SU-DHL-6 (cell line): Measurements from ENCODE around the gene NCKAP5.

ENCODE experiments used
- H2AFZ ChIP-seq: fragments of 200-600 bp; sonication (generic); 2 replicates; pipeline ENCODE4 v1.6.1; 2014; ENCODE audit warnings: low read depth, mild to moderate bottlenecking, moderate library complexity, mixed read lengths, antibody characterized with exemption, low read length; ENCODE audit not compliant: severe bottlenecking
- H3F3A ChIP-seq: fragments of 200-600 bp; shearing (Covaris generic); 2 replicates; pipeline ENCODE4 v1.6.0; 2016; ENCODE audit warnings: antibody characterized with exemption, mild to moderate bottlenecking; ENCODE audit not compliant: insufficient read depth
- H3K27ac ChIP-seq: fragments of 200-600 bp; sonication (generic); 2 replicates; pipeline ENCODE4 v1.5.1; 2016; ENCODE audit warnings: low read depth, mild to moderate bottlenecking, low read length, moderate library complexity, mixed read lengths
- H3K27me3 ChIP-seq: fragments of 200-600 bp; sonication (generic), shearing (Covaris generic); 2 replicates; pipeline ENCODE4 v1.6.0; 2014; ENCODE audit warnings: mild to moderate bottlenecking, low read length
- H3K36me3 ChIP-seq: fragments of 200-600 bp; sonication (generic); 2 replicates; pipeline ENCODE4 v1.6.1; 2014; ENCODE audit warnings: mild to moderate bottlenecking, low read length, mixed read lengths
- H3K4me2 ChIP-seq: fragments of 300-600, 200-600 bp; shearing (Covaris generic), sonication (generic); 2 replicates; pipeline ENCODE4 v1.6.0; 2014; ENCODE audit warnings: low read length, low read depth, mild to moderate bottlenecking; ENCODE audit not compliant: poor library complexity, severe bottlenecking
- H3K4me3 ChIP-seq: fragments of 200-600 bp; sonication (generic); 2 replicates; pipeline ENCODE4 v1.5.1; 2014; ENCODE audit warnings: antibody characterized with exemption, low read length, mild to moderate bottlenecking, mixed read lengths; ENCODE audit not compliant: insufficient read depth, poor library complexity, severe bottlenecking
- H3K79me2 ChIP-seq: fragments of 200-600 bp; sonication (generic); 2 replicates; pipeline ENCODE4 v1.6.1; 2014; ENCODE audit warnings: mild to moderate bottlenecking, low read length, moderate library complexity; ENCODE audit not compliant: insufficient read depth
- H3K9ac ChIP-seq: fragments of 200-600 bp; sonication (generic); 2 replicates; pipeline ENCODE4 v1.7.0; 2014; ENCODE audit warnings: mild to moderate bottlenecking, low read length
- H3K9me2 ChIP-seq: fragments of 200-600 bp; sonication (generic); replicated peaks from 2 replicates; pipeline ENCODE4 v1.6.1; 2014; ENCODE audit warnings: low read length; ENCODE audit not compliant: insufficient read depth
- H3K9me3 ChIP-seq: fragments of 200-600 bp; sonication (generic); 2 replicates; pipeline ENCODE4 v1.6.1; 2014; ENCODE audit warnings: low read length, mixed read lengths; ENCODE audit not compliant: insufficient read depth
- H4K20me1 ChIP-seq: fragments of 200-600 bp; sonication (generic); 2 replicates; pipeline ENCODE4 v1.6.1; 2014; ENCODE audit warnings: low read depth, mild to moderate bottlenecking, antibody characterized with exemption, low read length, moderate library complexity, mixed read lengths
- EZH2phosphoT487 ChIP-seq: fragments of 200-600 bp; sonication (generic), shearing (Covaris generic); conservative IDR thresholded peaks from 2 replicates; pipeline ENCODE4 v1.6.1; 2018; ENCODE audit warnings: mild to moderate bottlenecking, antibody characterized with exemption, low read length, moderate library complexity, mixed read lengths
- TF ChIP-seq, protein P1 (sequence below): fragments of 200-600 bp; sonication (generic); IDR thresholded peaks from one replicate; pipeline ENCODE4 v1.5.1; 2017; ENCODE audit warnings: antibody characterized with exemption, mild to moderate bottlenecking, low read length, moderate library complexity; ENCODE audit not compliant: insufficient read depth, poor library complexity, severe bottlenecking

The NCKAP5 gene

DNA sequence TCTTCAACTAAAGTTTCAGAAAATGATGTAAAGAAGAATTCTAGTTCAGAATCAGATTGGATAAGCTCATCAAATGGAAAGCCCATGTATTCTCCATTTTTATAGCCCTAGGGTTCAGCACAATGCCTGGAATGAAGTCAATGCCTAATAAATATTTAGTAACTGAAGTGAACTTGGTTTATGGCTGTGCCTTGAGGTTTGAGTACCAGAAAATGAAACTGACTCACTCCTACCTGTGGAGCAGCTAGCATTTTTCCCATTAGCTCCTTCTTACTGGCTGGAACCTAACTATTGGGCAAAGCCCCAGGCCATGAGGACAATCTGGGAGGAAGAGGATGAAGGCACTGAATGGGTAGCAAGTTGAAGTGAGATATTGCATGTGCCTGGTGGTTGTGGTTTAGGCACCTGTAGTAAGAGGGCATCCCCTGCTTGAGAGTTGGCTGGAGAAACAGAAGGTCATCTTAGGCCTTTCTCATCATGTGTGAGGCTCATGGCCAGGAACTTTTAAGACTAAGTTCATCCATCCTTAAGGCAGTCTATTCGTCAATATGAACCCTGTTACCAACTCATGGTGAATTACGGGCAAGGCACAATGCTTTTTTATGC lies 813.3 kb downstream of the NCKAP5 start:
- Histone ChIP-seq H3K9ac (no peak overlapping the region), H3K9me2 (no peaks in the 10 kb centered on the region), H3K27ac (no peak overlapping the region), H3K4me3 (no peak overlapping the region), H3K36me3 (no peaks in the 10 kb centered on the region), H2AFZ (no peak overlapping the region), H3K9me3 (no peaks in the 10 kb centered on the region), H3K27me3 (no peaks in the 10 kb centered on the region), H3K79me2 (no peaks in the 10 kb centered on the region), H3K4me2 (no peak overlapping the region), H4K20me1 (no peaks in the 10 kb centered on the region), H3F3A (no peaks in the 10 kb centered on the region)
- TF ChIP-seq EZH2phosphoT487: no peak
- TF ChIP-seq, protein P1, sequence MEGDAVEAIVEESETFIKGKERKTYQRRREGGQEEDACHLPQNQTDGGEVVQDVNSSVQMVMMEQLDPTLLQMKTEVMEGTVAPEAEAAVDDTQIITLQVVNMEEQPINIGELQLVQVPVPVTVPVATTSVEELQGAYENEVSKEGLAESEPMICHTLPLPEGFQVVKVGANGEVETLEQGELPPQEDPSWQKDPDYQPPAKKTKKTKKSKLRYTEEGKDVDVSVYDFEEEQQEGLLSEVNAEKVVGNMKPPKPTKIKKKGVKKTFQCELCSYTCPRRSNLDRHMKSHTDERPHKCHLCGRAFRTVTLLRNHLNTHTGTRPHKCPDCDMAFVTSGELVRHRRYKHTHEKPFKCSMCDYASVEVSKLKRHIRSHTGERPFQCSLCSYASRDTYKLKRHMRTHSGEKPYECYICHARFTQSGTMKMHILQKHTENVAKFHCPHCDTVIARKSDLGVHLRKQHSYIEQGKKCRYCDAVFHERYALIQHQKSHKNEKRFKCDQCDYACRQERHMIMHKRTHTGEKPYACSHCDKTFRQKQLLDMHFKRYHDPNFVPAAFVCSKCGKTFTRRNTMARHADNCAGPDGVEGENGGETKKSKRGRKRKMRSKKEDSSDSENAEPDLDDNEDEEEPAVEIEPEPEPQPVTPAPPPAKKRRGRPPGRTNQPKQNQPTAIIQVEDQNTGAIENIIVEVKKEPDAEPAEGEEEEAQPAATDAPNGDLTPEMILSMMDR: no peak

DNA sequence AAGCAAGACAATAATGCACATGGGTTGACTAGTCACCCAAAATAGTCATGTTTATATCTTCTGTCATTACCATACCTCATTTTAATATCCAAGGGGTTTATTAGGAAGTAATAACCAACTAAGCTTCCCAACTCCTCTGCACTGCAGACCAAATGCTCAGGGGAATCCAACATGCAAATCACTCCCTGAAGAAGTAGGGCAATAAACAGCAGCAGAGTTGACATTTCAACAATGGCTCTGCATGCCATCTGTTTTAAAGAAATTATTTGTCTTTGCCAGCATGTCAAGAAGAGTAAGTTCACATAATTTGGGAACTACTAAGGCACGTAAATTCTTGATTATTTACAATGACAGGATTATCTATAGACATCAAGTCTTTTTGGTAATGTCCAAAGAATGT lies 813.9 kb downstream of the NCKAP5 start:
- Histone ChIP-seq H3K9me3 (no peaks in the 10 kb centered on the region), H3K27me3 (no peaks in the 10 kb centered on the region), H3K79me2 (no peaks in the 10 kb centered on the region), H3K9me2 (no peaks in the 10 kb centered on the region), H3K4me2 (no peak overlapping the region), H3K9ac (no peak overlapping the region), H3K36me3 (no peaks in the 10 kb centered on the region), H3F3A (no peaks in the 10 kb centered on the region), H3K27ac (no peak overlapping the region), H3K4me3 (no peak overlapping the region), H2AFZ (no peak overlapping the region), H4K20me1 (no peaks in the 10 kb centered on the region)
- TF ChIP-seq, protein P1: no peak
- TF ChIP-seq EZH2phosphoT487: no peak

GRCh38 chr2:132752421-132753206 lies 815.6 kb downstream of the NCKAP5 start:
- Histone ChIP-seq H3K4me2 (no peak overlapping the region), H3K27me3 (no peaks in the 10 kb centered on the region), H3K4me3 (no peak overlapping the region), H3K79me2 (no peaks in the 10 kb centered on the region), H3K9me2 (no peaks in the 10 kb centered on the region), H3K9me3 (no peaks in the 10 kb centered on the region), H3K9ac (no peak overlapping the region), H3F3A (no peaks in the 10 kb centered on the region), H4K20me1 (no peaks in the 10 kb centered on the region), H3K27ac (no peak overlapping the region), H3K36me3 (no peaks in the 10 kb centered on the region), H2AFZ (no peak overlapping the region)
- TF ChIP-seq, protein P1: no peak
- TF ChIP-seq EZH2phosphoT487: no peak
